IMR-90 (cell line): Measurements from ENCODE around the gene ABCG4. TPM values are rescaled to one million over a fixed set of nuclear protein-coding genes. Genes with fewer than 3 reads are reported as not detected.
A peak's percentile ranks its signal among the peaks of the same experiment; 100 is the strongest.

Experiments
- ATAC-seq: fragments of 200-7000 bp; cut with Tn5 transposase; 2 replicates; pipeline ENCODE4 v1.9.1; 2020; ENCODE audit warnings: low read depth, mild to moderate bottlenecking, moderate library complexity
- BruUV-seq: library from RNA; stranded (reverse); fragments of 400-500 nt; replicated peaks from 2 replicates; lab custom pipeline; 2021; lab: Mats Ljungman, UMichigan
- CTCF ChIA-PET: fragments of 300-600 bp; formaldehyde crosslinking; extraction: SDS; loops from one replicate; lab custom pipeline; 2021; ENCODE audit warnings: antibody characterized with exemption; lab: Yijun Ruan, JAX
- POLR2A ChIA-PET: fragments of 300-600 bp; sonication (Branson Sonifier 250); formaldehyde crosslinking; loops from one replicate; lab custom pipeline; 2022; ENCODE audit warnings: antibody characterized with exemption; ENCODE audit not compliant: unreplicated experiment; lab: Charles Lee
- DNase-seq: peaks from one replicate; pipeline ENCODE4 v3.0.0; 2013
- H2AFZ ChIP-seq: replicated peaks from 2 replicates; pipeline ENCODE3; 2013; ENCODE audit warnings: low read length, mild to moderate bottlenecking; ENCODE audit not compliant: poor library complexity
- H2AK5ac ChIP-seq: 2 replicates; pipeline ENCODE4 v1.6.1; 2013; ENCODE audit warnings: low read depth, low read length, inconsistent platforms
- H2AK9ac ChIP-seq: replicated peaks from 2 replicates; pipeline ENCODE3; 2013; ENCODE audit warnings: mild to moderate bottlenecking, low read depth, low read length, moderate library complexity; ENCODE audit not compliant: poor library complexity
- H2BK120ac ChIP-seq: 2 replicates; pipeline ENCODE4 v1.6.1; 2013; ENCODE audit warnings: low read depth, low read length, inconsistent platforms
- H2BK15ac ChIP-seq: 3 replicates; pipeline ENCODE4 v1.6.1; 2013; ENCODE audit warnings: low read depth, low read length, inconsistent platforms
- H2BK20ac ChIP-seq: 2 replicates; pipeline ENCODE4 v1.6.1; 2013; ENCODE audit warnings: low read depth, mild to moderate bottlenecking, inconsistent platforms, low read length, moderate library complexity
- H2BK5ac ChIP-seq: 2 replicates; pipeline ENCODE4 v1.6.1; 2013; ENCODE audit warnings: mild to moderate bottlenecking, low read depth, low read length, inconsistent platforms; ENCODE audit not compliant: poor library complexity, severe bottlenecking
- H3K14ac ChIP-seq: replicated peaks from 2 replicates; pipeline ENCODE4 v1.6.1; 2013; ENCODE audit warnings: low read depth, low read length, inconsistent platforms
- H3K18ac ChIP-seq: 2 replicates; pipeline ENCODE4 v1.6.1; 2013; ENCODE audit warnings: low read depth, low read length, control low read depth
- H3K23ac ChIP-seq: 2 replicates; pipeline ENCODE4 v1.6.1; 2013; ENCODE audit warnings: low read depth, low read length, inconsistent platforms
- H3K27ac ChIP-seq: 2 replicates; pipeline ENCODE4 v1.5.1; 2013; ENCODE audit warnings: mild to moderate bottlenecking, control low read depth, low read length; ENCODE audit not compliant: insufficient read depth
- H3K27me3 ChIP-seq: 2 replicates; pipeline ENCODE4 v1.6.1; 2013; ENCODE audit warnings: low read length; ENCODE audit not compliant: control insufficient read depth, insufficient read depth
- H3K36me3 ChIP-seq: 2 replicates; pipeline ENCODE4 v1.6.1; 2013; ENCODE audit warnings: low read length, mixed read lengths; ENCODE audit not compliant: control insufficient read depth, insufficient read depth
- H3K4ac ChIP-seq: 2 replicates; pipeline ENCODE4 v1.6.1; 2013; ENCODE audit warnings: low read depth, low read length, inconsistent platforms
- H3K4me1 ChIP-seq: 2 replicates; pipeline ENCODE4 v1.6.1; 2013; ENCODE audit warnings: low read length, mixed read lengths; ENCODE audit not compliant: control insufficient read depth, insufficient read depth
- H3K4me2 ChIP-seq: 2 replicates; pipeline ENCODE4 v1.6.1; 2013; ENCODE audit warnings: low read depth, mild to moderate bottlenecking, control low read depth, low read length, moderate library complexity
- H3K4me3 ChIP-seq: 2 replicates; pipeline ENCODE4 v1.5.1; 2013; ENCODE audit warnings: low read depth, mild to moderate bottlenecking, control low read depth, low read length, moderate library complexity; ENCODE audit not compliant: insufficient read depth
- H3K56ac ChIP-seq: 2 replicates; pipeline ENCODE4 v1.6.1; 2013; ENCODE audit warnings: low read length, inconsistent platforms; ENCODE audit not compliant: insufficient read depth; ENCODE audit errors: extremely low read depth
- H3K79me1 ChIP-seq, 2 experiments: 2 replicates each; pipeline ENCODE4 v1.6.1; 2013; ENCODE audit warnings: low read length in 2 of 2, inconsistent platforms in 1 of 2, low read depth in 1 of 2
- H3K9ac ChIP-seq: 2 replicates; pipeline ENCODE4 v1.6.1; 2013; ENCODE audit warnings: low read depth, low read length, control low read depth
- H3K9me1 ChIP-seq: 2 replicates; pipeline ENCODE4 v1.6.1; 2013; ENCODE audit warnings: low read length, inconsistent platforms; ENCODE audit not compliant: insufficient read depth
- H3K9me3 ChIP-seq: 2 replicates; pipeline ENCODE4 v1.6.1; 2013; ENCODE audit warnings: low read length; ENCODE audit not compliant: control insufficient read depth, insufficient read depth
- H4K20me1 ChIP-seq: 2 replicates; pipeline ENCODE4 v1.6.1; 2013; ENCODE audit warnings: low read length, inconsistent platforms; ENCODE audit not compliant: insufficient read depth
- H4K5ac ChIP-seq: 2 replicates; pipeline ENCODE4 v1.6.1; 2013; ENCODE audit warnings: mild to moderate bottlenecking, low read depth, low read length, control low read depth
- H4K8ac ChIP-seq, 2 experiments: 2 replicates each; pipeline ENCODE4 v1.6.1; 2013; ENCODE audit warnings: low read depth in 2 of 2, low read length in 2 of 2, control low read depth in 1 of 2, inconsistent platforms in 1 of 2
- H4K91ac ChIP-seq: 2 replicates; pipeline ENCODE4 v1.6.1; 2013; ENCODE audit warnings: low read depth, low read length, inconsistent platforms; ENCODE audit not compliant: insufficient read depth
- BHLHE40 ChIP-seq: fragments of 150-350 bp; IDR thresholded peaks from 2 replicates; pipeline ENCODE4 v1.6.1; 2016; ENCODE audit warnings: mild to moderate bottlenecking, low read depth, low read length
- CHD1 ChIP-seq: IDR thresholded peaks from 2 replicates; pipeline ENCODE4 v1.6.1; 2012; ENCODE audit warnings: low read depth, low read length, improper control_type of control experiment
- FOS ChIP-seq: fragments of 150-350 bp; IDR thresholded peaks from 2 replicates; pipeline ENCODE4 v1.6.1; 2016; ENCODE audit warnings: low read depth, low read length
- MAFK ChIP-seq: IDR thresholded peaks from 2 replicates; pipeline ENCODE4 v1.6.1; 2012; ENCODE audit warnings: low read depth, low read length, improper control_type of control experiment
- MAZ ChIP-seq: IDR thresholded peaks from 2 replicates; pipeline ENCODE4 v1.6.1; 2012; ENCODE audit warnings: low read depth, mild to moderate bottlenecking, low read length, improper control_type of control experiment, moderate library complexity, borderline replicate concordance
- MXI1 ChIP-seq: IDR thresholded peaks from 2 replicates; pipeline ENCODE4 v1.6.1; 2012; ENCODE audit warnings: low read depth, mild to moderate bottlenecking, low read length, moderate library complexity, borderline replicate concordance
- NFE2L2 ChIP-seq: fragments of 150-350 bp; IDR thresholded peaks from 2 replicates; pipeline ENCODE4 v1.6.1; 2016; ENCODE audit warnings: low read depth, mild to moderate bottlenecking, low read length
- POLR2A ChIP-seq: IDR thresholded peaks from 2 replicates; pipeline ENCODE4 v1.6.1; 2012; ENCODE audit warnings: mild to moderate bottlenecking, low read depth, low read length
- RCOR1 ChIP-seq: IDR thresholded peaks from 2 replicates; pipeline ENCODE4 v1.6.1; 2012; ENCODE audit warnings: mild to moderate bottlenecking, low read length, improper control_type of control experiment; ENCODE audit not compliant: insufficient replicate concordance
- RFX5 ChIP-seq: IDR thresholded peaks from 2 replicates; pipeline ENCODE4 v1.8.0; 2012; ENCODE audit warnings: low read depth, mild to moderate bottlenecking, low read length, moderate library complexity
- WGBS, 2 experiments: methylation state at CpG; one replicate each; pipeline versions ENCODE4 v1.1.5 to v1.1.7; 2013; ENCODE audit warnings: missing lambda C conversion rate in 2 of 2; ENCODE audit not compliant: insufficient read length in 1 of 2; ENCODE audit errors: extremely low coverage in 2 of 2; 5-methylcytosine and 5-hydroxymethylcytosine counted together
- dilution Hi-C: fragments of 300-500 bp; cut with HindIII; formaldehyde crosslinking; loops from one replicate; pipeline ENCODE4 v1.14.3; 2018; ENCODE audit warnings: low sequenced_read_pairs; ENCODE audit not compliant: unreplicated experiment
- in situ Hi-C: fragments of 300-500 bp; cut with MboI; formaldehyde crosslinking; loops from 3 replicates; pipeline ENCODE4 v1.14.3; 2019; ENCODE audit warnings: low sequenced_read_pairs, inconsistent platforms, mixed read lengths
- intact Hi-C: fragments of 100-400 bp; cut with micrococcal nuclease; formaldehyde crosslinking; loops from 2 replicates; pipeline ENCODE4 v1.10.0; 2022
- polyA plus RNA-seq, 3 experiments: library from polyadenylated mRNA; depleted of rRNA; stranded (reverse); fragments of >200 nt; gene quantifications; 2 replicates each; pipeline ENCODE4 v1.2.3, GENCODE V29; 2012; ENCODE audit warnings: low replicate concordance in 1 of 3
- total RNA-seq: library from RNA; depleted of rRNA; stranded (reverse); fragments of >200 nt; gene quantifications from 2 replicates; pipeline ENCODE4 v1.2.3, GENCODE V29; 2012
- TF ChIP-seq, protein P1 (sequence below): conservative IDR thresholded peaks from 2 replicates; pipeline ENCODE4 v1.5.1; 2012; ENCODE audit warnings: mild to moderate bottlenecking, low read depth, low read length, improper control_type of control experiment

Gene ABCG4
- total and polyA plus RNA-seq, 2 of the 4 experiments (the other 2 are of a cell fraction), result under 0.01 to 0.26 TPM

DNA sequence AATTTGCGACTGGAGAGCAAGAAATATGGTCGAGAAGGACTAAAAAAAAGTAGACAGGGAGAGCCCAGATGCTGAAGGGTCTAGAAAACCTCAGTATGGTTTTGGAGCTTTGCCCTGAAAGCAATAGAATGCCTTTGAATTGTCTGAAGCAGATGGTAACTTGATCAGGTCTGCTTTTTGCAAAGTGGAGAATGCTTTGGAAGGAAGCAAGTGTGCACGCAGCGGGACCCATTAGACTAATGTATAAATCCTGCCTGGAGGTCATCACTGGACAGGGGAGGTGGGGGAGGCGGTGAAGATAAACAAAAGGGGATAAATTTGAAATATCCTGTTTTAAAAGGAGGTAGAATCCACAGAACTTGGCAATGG is 28.2 kb upstream of the ABCG4 start:
- WGBS, 2 experiments, result 9% methylated on average over 4 of the region's 5 CpGs; no CpG with 5 or more reads in 1 of the 2 experiments
- ChIA-PET POLR2A (no interaction called here), CTCF (no interaction called here)
- dilution Hi-C loops, result no loop called here
- Histone ChIP-seq H4K91ac (peak overlapping the region; percentile 65), H2AK5ac (peak overlapping the region; percentile 69), H3K9me3 (no peaks in the 10 kb centered on the region), H3K4me1 (peaks cover 1% of the 10 kb centered on the region; the same call in 1 of the 2 replicates), H3K9me1 (peaks cover 4% of the 10 kb centered on the region), H3K56ac (peak overlapping the region; percentile 65), H3K36me3 (peaks cover 11% of the 10 kb centered on the region), H4K5ac (peak overlapping the region; percentile 59), H2BK120ac (peak overlapping the region; percentile 21; the same call in 1 of the 2 replicates), H2BK5ac (peak overlapping the region; percentile 66), H3K79me1 (peaks cover 15 to 34% of the 10 kb centered on the region in 2 experiments), H3K9ac (peak overlapping the region; percentile 66), H4K20me1 (no peaks in the 10 kb centered on the region; the same call in 1 of the 2 replicates), H3K18ac (peak overlapping the region; percentile 20), H3K4me3 (peak overlapping the region; percentile 43), H4K8ac (peak overlapping the region; percentile 76 to 98), H3K23ac (peak overlapping the region; percentile 91), H3K27me3 (no peaks in the 10 kb centered on the region), H3K4ac (peak overlapping the region; percentile 87), H2AK9ac (peak overlapping the region; percentile 86), H3K4me2 (peak overlapping the region; percentile 72), H2BK20ac (no peak overlapping the region), H2BK15ac (peak overlapping the region; percentile 6; the same call in 1 of the 3 replicates), H3K14ac (peak overlapping the region; percentile 91), H2AFZ (peak overlapping the region; percentile 99), H3K27ac (peak overlapping the region; percentile 60)
- no TSS peak for BruUV-seq
- in situ Hi-C loops, result no loop called here
- TF ChIP-seq POLR2A, result no peak
- TF ChIP-seq BHLHE40, result no peak
- TF ChIP-seq MXI1, result no peak
- no peak for TF ChIP-seq CHD1
- TF ChIP-seq, protein P1, sequence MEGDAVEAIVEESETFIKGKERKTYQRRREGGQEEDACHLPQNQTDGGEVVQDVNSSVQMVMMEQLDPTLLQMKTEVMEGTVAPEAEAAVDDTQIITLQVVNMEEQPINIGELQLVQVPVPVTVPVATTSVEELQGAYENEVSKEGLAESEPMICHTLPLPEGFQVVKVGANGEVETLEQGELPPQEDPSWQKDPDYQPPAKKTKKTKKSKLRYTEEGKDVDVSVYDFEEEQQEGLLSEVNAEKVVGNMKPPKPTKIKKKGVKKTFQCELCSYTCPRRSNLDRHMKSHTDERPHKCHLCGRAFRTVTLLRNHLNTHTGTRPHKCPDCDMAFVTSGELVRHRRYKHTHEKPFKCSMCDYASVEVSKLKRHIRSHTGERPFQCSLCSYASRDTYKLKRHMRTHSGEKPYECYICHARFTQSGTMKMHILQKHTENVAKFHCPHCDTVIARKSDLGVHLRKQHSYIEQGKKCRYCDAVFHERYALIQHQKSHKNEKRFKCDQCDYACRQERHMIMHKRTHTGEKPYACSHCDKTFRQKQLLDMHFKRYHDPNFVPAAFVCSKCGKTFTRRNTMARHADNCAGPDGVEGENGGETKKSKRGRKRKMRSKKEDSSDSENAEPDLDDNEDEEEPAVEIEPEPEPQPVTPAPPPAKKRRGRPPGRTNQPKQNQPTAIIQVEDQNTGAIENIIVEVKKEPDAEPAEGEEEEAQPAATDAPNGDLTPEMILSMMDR, result no peak
- TF ChIP-seq NFE2L2, result no peak
- TF ChIP-seq RCOR1, result no peak
- TF ChIP-seq MAFK, result no peak
- TF ChIP-seq RFX5, result no peak
- TF ChIP-seq MAZ, result no peak
- no peak for TF ChIP-seq FOS
- intact Hi-C loops, result no loop called here
- DNase-seq (peak; percentile 70), ATAC-seq (peak; percentile 12)
